H1 (cell line): ENCODE data around the gene TRIM31. TPM values are rescaled to one million over a fixed set of nuclear protein-coding genes. Genes with fewer than 3 reads are reported as not detected.

Source experiments
- CTCF ChIA-PET: fragments of 300-600 bp; sonication (Branson Sonifier 250); formaldehyde crosslinking; loops from one replicate; lab custom pipeline; 2021; ENCODE audit not compliant: partially characterized antibody; lab: Charles Lee
- POLR2A ChIA-PET: fragments of 300-600 bp; sonication (Branson Sonifier 250); formaldehyde crosslinking; loops from one replicate; lab custom pipeline; 2021; ENCODE audit warnings: inconsistent platforms; ENCODE audit not compliant: partially characterized antibody; lab: Charles Lee
- DNase-seq, 2 experiments: peaks; one replicate each; pipeline versions ENCODE4 v3.0.0 to v3.0.0-alpha.2; 2010 to 2022; ENCODE audit warnings: low spot score in 2 of 2, low read depth in 1 of 2, mixed read lengths in 1 of 2
- FAIRE-seq: peaks from 2 replicates; lab custom pipeline; 2011; peaks lifted over from hg19 to GRCh38; lab: Jason Lieb, UNC
- H2AFZ ChIP-seq: 2 replicates; pipeline ENCODE4 v1.8.1; 2012; ENCODE audit warnings: low read length, inconsistent platforms
- H2AK5ac ChIP-seq: 2 replicates; pipeline ENCODE4 v1.6.1; 2013; ENCODE audit warnings: low read depth, low read length
- H2BK120ac ChIP-seq: replicated peaks from 2 replicates; pipeline ENCODE3; 2013; ENCODE audit warnings: low read depth, low read length, inconsistent platforms
- H2BK12ac ChIP-seq: 2 replicates; pipeline ENCODE4 v1.6.1; 2013; ENCODE audit warnings: low read depth, low read length
- H2BK15ac ChIP-seq: 2 replicates; pipeline ENCODE4 v1.6.1; 2013; ENCODE audit warnings: low read length
- H2BK20ac ChIP-seq: 2 replicates; pipeline ENCODE4 v1.6.1; 2013; ENCODE audit warnings: low read length
- H2BK5ac ChIP-seq: 2 replicates; pipeline ENCODE4 v1.6.1; 2013; ENCODE audit warnings: low read depth, low read length
- H3K14ac ChIP-seq: 2 replicates; pipeline ENCODE4 v1.6.1; 2013; ENCODE audit warnings: inconsistent platforms; ENCODE audit not compliant: insufficient read length
- H3K18ac ChIP-seq: 2 replicates; pipeline ENCODE4 v1.6.1; 2013; ENCODE audit warnings: low read length; ENCODE audit errors: extremely low read depth
- H3K23ac ChIP-seq: 2 replicates; pipeline ENCODE4 v1.6.1; 2013; ENCODE audit warnings: inconsistent platforms; ENCODE audit not compliant: insufficient read length
- H3K23me2 ChIP-seq: 2 replicates; pipeline ENCODE4 v1.6.1; 2013; ENCODE audit warnings: low read depth, low read length
- H3K27ac ChIP-seq: 2 replicates; pipeline ENCODE4 v1.6.1; 2011; ENCODE audit warnings: low read depth, low read length, inconsistent platforms
- H3K27me3 ChIP-seq, 4 experiments: replicated peaks in 1 of 4; 1 replicate in 1 of 4; 2 replicates in 3 of 4; pipeline versions ENCODE4 v1.6.1 to v1.8.1; 2011 to 2013; ENCODE audit warnings: low read length in 3 of 4, mild to moderate bottlenecking in 3 of 4, inconsistent platforms in 2 of 4, mixed read lengths in 2 of 4, moderate library complexity in 1 of 4; ENCODE audit not compliant: control insufficient read depth in 3 of 4, insufficient read depth in 3 of 4; ENCODE audit errors: extremely low read depth in 1 of 4
- H3K36me3 ChIP-seq, 4 experiments: 2 replicates each; pipeline versions ENCODE4 v1.6.1 to v1.8.1; 2011 to 2013; ENCODE audit warnings: mild to moderate bottlenecking in 4 of 4, low read length in 3 of 4, moderate library complexity in 2 of 4, control low read depth in 1 of 4, inconsistent platforms in 1 of 4; ENCODE audit not compliant: insufficient read depth in 4 of 4, control insufficient read depth in 2 of 4
- H3K4ac ChIP-seq: replicated peaks from 2 replicates; pipeline ENCODE3; 2013; ENCODE audit warnings: low read length, low read depth, mixed read lengths, inconsistent platforms; ENCODE audit not compliant: insufficient read length
- H3K4me1 ChIP-seq, 4 experiments: replicated peaks in 1 of 4; 1 replicate in 1 of 4; 2 replicates in 3 of 4; pipeline versions ENCODE4 v1.6.1 to v1.8.1; 2011 to 2013; ENCODE audit warnings: low read length in 3 of 4, inconsistent platforms in 2 of 4, mixed read lengths in 1 of 4; ENCODE audit not compliant: insufficient read depth in 4 of 4, control insufficient read depth in 3 of 4
- H3K4me2 ChIP-seq, 2 experiments: 2 replicates each; pipeline versions ENCODE4 v1.6.1 to v1.8.1; 2011 to 2013; ENCODE audit warnings: low read depth in 2 of 2, low read length in 2 of 2, control low read depth in 1 of 2, inconsistent platforms in 1 of 2, mild to moderate bottlenecking in 1 of 2; ENCODE audit not compliant: insufficient read depth in 1 of 2
- H3K4me3 ChIP-seq, 4 experiments: fragments of 200-600, 300-600 bp in 1 of 4; sonication (generic), shearing (Covaris generic), sonication (Bioruptor Twin) in 1 of 4; 2 replicates each; pipeline versions ENCODE4 v1.5.1 to v1.8.1; 2011 to 2016; ENCODE audit warnings: low read length in 4 of 4, low read depth in 3 of 4, control low read depth in 2 of 4, inconsistent platforms in 2 of 4, mild to moderate bottlenecking in 2 of 4, mixed read lengths in 1 of 4, moderate library complexity in 1 of 4; ENCODE audit not compliant: insufficient read depth in 2 of 4; ENCODE audit errors: extremely low read depth in 1 of 4
- H3K56ac ChIP-seq: replicated peaks from 2 replicates; pipeline ENCODE3; 2013; ENCODE audit warnings: low read depth, mild to moderate bottlenecking, mixed read lengths, low read length, inconsistent platforms; ENCODE audit not compliant: insufficient read length
- H3K79me1 ChIP-seq: 2 replicates; pipeline ENCODE4 v1.6.1; 2013; ENCODE audit warnings: low read depth, low read length, control low read depth
- H3K79me2 ChIP-seq, 2 experiments: 2 replicates each; pipeline versions ENCODE4 v1.6.1 to v1.8.1; 2012 to 2013; ENCODE audit warnings: low read length in 2 of 2, mild to moderate bottlenecking in 2 of 2, inconsistent platforms in 1 of 2; ENCODE audit not compliant: insufficient read depth in 2 of 2, control insufficient read depth in 1 of 2
- H3K9ac ChIP-seq, 4 experiments: replicated peaks in 1 of 4; 1 replicate in 1 of 4; 2 replicates in 3 of 4; pipeline versions ENCODE4 v1.6.1 to v1.8.1; 2011 to 2013; ENCODE audit warnings: low read depth in 3 of 4, low read length in 3 of 4, control low read depth in 2 of 4, mild to moderate bottlenecking in 2 of 4, moderate library complexity in 2 of 4, inconsistent platforms in 1 of 4; ENCODE audit errors: extremely low read depth in 1 of 4
- H3K9me3 ChIP-seq, 2 experiments: 2 replicates each; pipeline versions ENCODE4 v1.6.1 to v1.8.1; 2012 to 2013; ENCODE audit warnings: mild to moderate bottlenecking in 2 of 2, moderate library complexity in 2 of 2, control low read depth in 1 of 2, inconsistent platforms in 1 of 2, low read depth in 1 of 2, low read length in 1 of 2, mixed read lengths in 1 of 2; ENCODE audit not compliant: insufficient read depth in 2 of 2
- H4K20me1 ChIP-seq, 2 experiments: replicated peaks in 1 of 2; 2 replicates each; pipeline versions ENCODE3 to v1.8.1; 2011 to 2013; ENCODE audit warnings: inconsistent platforms in 2 of 2, low read length in 2 of 2, mild to moderate bottlenecking in 1 of 2; ENCODE audit not compliant: insufficient read depth in 2 of 2, control insufficient read depth in 1 of 2
- H4K5ac ChIP-seq: 2 replicates; pipeline ENCODE4 v1.6.1; 2013; ENCODE audit warnings: low read length, low read depth, mixed read lengths, inconsistent platforms; ENCODE audit not compliant: insufficient read length
- H4K8ac ChIP-seq: 2 replicates; pipeline ENCODE4 v1.8.0; 2013; ENCODE audit warnings: mild to moderate bottlenecking, moderate library complexity, low read length, inconsistent platforms; ENCODE audit not compliant: insufficient read depth; ENCODE audit errors: extremely low read depth
- H4K91ac ChIP-seq: replicated peaks from 2 replicates; pipeline ENCODE3; 2013; ENCODE audit warnings: low read length, mixed read lengths, inconsistent platforms; ENCODE audit not compliant: insufficient read length
- YY1 ChIP-seq: IDR thresholded peaks from 2 replicates; pipeline ENCODE4 v1.6.1; 2011; ENCODE audit warnings: low read depth, mild to moderate bottlenecking, low read length
- WGBS, 2 experiments: shearing (Covaris generic) in 1 of 2; methylation state at CpG; one replicate each; pipeline versions ENCODE4 v1.1.6 to v1.1.7; 2013 to 2015; ENCODE audit warnings: low lambda C conversion rate in 2 of 2, mixed read lengths in 2 of 2, inconsistent platforms in 1 of 2, low coverage in 1 of 2, missing lambda C conversion rate in 1 of 2; ENCODE audit not compliant: insufficient replicate concordance in 2 of 2, insufficient coverage in 1 of 2, insufficient read length in 1 of 2; ENCODE audit errors: extremely low coverage in 1 of 2, missing lambda C conversion rate in 1 of 2; 5-methylcytosine and 5-hydroxymethylcytosine counted together
- polyA plus RNA-seq, 7 experiments: library from polyadenylated mRNA; depleted of rRNA in 3 of 7; stranded (reverse) in 5 of 7; unstranded in 2 of 7; fragments of >200 nt in 5 of 7; fragments of 200-250 nt in 2 of 7; gene quantifications; 1 replicate in 5 of 7; 2 replicates in 1 of 7; 4 replicates in 1 of 7; pipeline versions ENCODE4 v1.2.1 to v1.2.3, GENCODE V29; 2011 to 2013; ENCODE audit warnings: missing spikeins in 2 of 7, mixed read lengths in 2 of 7
- total RNA-seq: library from RNA; stranded (reverse); fragmentation: NEBNext Ultra II Directional; extraction: Animal tissue kit (Norgen Biotek cat#: 25700); gene quantifications from 2 replicates; pipeline ENCODE4 v1.2.1, GENCODE V29; 2021

Gene TRIM31
- total and polyA plus RNA-seq, 2 of the 8 experiments (the other 6 are each of a cell fraction or from before 2014, with no cell fraction given), result not detected

DNA sequence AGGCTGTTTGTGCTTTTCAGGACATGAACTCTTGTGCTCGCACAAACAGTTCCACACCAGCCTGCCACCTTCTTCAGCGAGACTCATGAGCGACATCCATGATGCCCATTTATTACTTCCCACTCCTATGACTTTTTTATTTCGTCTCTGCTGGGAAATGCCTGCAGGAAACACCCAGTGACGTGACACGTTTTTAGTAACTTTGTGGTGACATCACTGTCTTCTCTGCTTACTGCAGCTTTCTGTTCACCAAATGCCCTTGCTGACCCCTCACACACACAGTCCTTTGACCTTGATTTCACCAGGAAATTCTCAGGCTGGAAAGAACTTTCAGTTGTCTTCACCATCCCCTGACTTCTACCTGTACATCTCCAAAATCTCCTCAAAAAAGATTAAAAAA lies 31.9 kb upstream of the TRIM31 start:
- FAIRE-seq (no peak), DNase-seq (no peak)
- no peak overlapping the region for H3K18ac ChIP-seq
- H3K27ac ChIP-seq, result no peak overlapping the region
- ChIA-PET POLR2A (interaction anchor here (0.5 kb wide), 1 partner anchor 8 kb away, joined by 3 read pairs; no protein-coding TSS in a partner anchor), CTCF (interaction anchor here (0.6 to 5.4 kb wide), 5 partner anchors 10 to 108 kb away, joined by 3 to 27 read pairs (median 3); no protein-coding TSS in a partner anchor)
- H3K14ac ChIP-seq, result no peak overlapping the region
- H3K4me3 ChIP-seq, result no peak overlapping the region
- no peak overlapping the region for H2AK5ac ChIP-seq
- 0 out of 7 replicates have a peak, but pooled peaks cover 0 to 3% (median 0%) of the 10 kb centered on the region in 4 experiments for H3K27me3 ChIP-seq
- no peak overlapping the region for H4K8ac ChIP-seq
- no peak overlapping the region for H3K4me2 ChIP-seq
- no peak overlapping the region for H2BK20ac ChIP-seq
- H3K36me3 ChIP-seq, result no peaks in the 10 kb centered on the region
- no peaks in the 10 kb centered on the region for H3K23me2 ChIP-seq
- H3K23ac ChIP-seq, result no peak overlapping the region
- peaks cover 0 to 4% (median 0%) of the 10 kb centered on the region in 4 experiments; a peak in 2 of 7 replicates for H3K4me1 ChIP-seq
- H4K20me1 ChIP-seq, result no peaks in the 10 kb centered on the region
- no peaks in the 10 kb centered on the region for H3K79me1 ChIP-seq
- 0 out of 2 replicates have a peak overlapping the region, but pooled peaks have one; percentile 4 for H2AFZ ChIP-seq
- H3K56ac ChIP-seq, result no peak overlapping the region
- no peak overlapping the region for H4K91ac ChIP-seq
- H2BK12ac ChIP-seq, result no peak overlapping the region
- no peak overlapping the region for H2BK5ac ChIP-seq
- no peaks in the 10 kb centered on the region for H3K9me3 ChIP-seq
- no peak overlapping the region for H3K9ac ChIP-seq
- no peak overlapping the region for H3K4ac ChIP-seq
- no peak overlapping the region for H4K5ac ChIP-seq
- H2BK15ac ChIP-seq, result no peak overlapping the region
- H2BK120ac ChIP-seq, result no peak overlapping the region
- no peak for TF ChIP-seq YY1
- WGBS, 2 experiments, result 91% methylated on average over 6 of the region's 6 CpGs; no CpG with 5 or more reads in 1 of the 2 experiments
- H3K79me2 ChIP-seq, result no peaks in the 10 kb centered on the region
